MM.1S (cell line): ENCODE measurements around the gene SLCO3A1.

Experiments
- CTCF ChIP-seq: fragments of 300-600 bp; sonication (generic); IDR thresholded peaks from 2 replicates; pipeline ENCODE4 v1.5.1; 2016; ENCODE audit warnings: antibody characterized with exemption, low read length, mixed read lengths
- EZH2 ChIP-seq: fragments of 300-600 bp; sonication (generic); optimal IDR thresholded peaks from 2 replicates; pipeline ENCODE3; 2017; ENCODE audit warnings: low read depth, mild to moderate bottlenecking, antibody characterized with exemption, low read length, mixed read lengths
- EZH2phosphoT487 ChIP-seq: fragments of 300-600 bp; sonication (generic); IDR thresholded peaks from 2 replicates; pipeline ENCODE4 v1.6.1; 2018; ENCODE audit warnings: antibody characterized with exemption, low read length

- no peak for TF ChIP-seq CTCF
- no peak for TF ChIP-seq EZH2
- no peak for TF ChIP-seq EZH2phosphoT487
These were observed 7.7 kb downstream of the SLCO3A1 start for GRCh38 chr15:91861223-91861622.
